SU-DHL-6 (cell line): ENCODE measurements around the gene HBG1.

Experiments used
- H2AFZ ChIP-seq: fragments of 200-600 bp; sonication (generic); 2 replicates; pipeline ENCODE4 v1.6.1; 2014; ENCODE audit warnings: low read depth, mild to moderate bottlenecking, moderate library complexity, mixed read lengths, antibody characterized with exemption, low read length; ENCODE audit not compliant: severe bottlenecking
- H3F3A ChIP-seq: fragments of 200-600 bp; shearing (Covaris generic); 2 replicates; pipeline ENCODE4 v1.6.0; 2016; ENCODE audit warnings: antibody characterized with exemption, mild to moderate bottlenecking; ENCODE audit not compliant: insufficient read depth
- H3K27ac ChIP-seq: fragments of 200-600 bp; sonication (generic); 2 replicates; pipeline ENCODE4 v1.5.1; 2016; ENCODE audit warnings: low read depth, mild to moderate bottlenecking, low read length, moderate library complexity, mixed read lengths
- H3K27me3 ChIP-seq: fragments of 200-600 bp; sonication (generic), shearing (Covaris generic); 2 replicates; pipeline ENCODE4 v1.6.0; 2014; ENCODE audit warnings: mild to moderate bottlenecking, low read length
- H3K36me3 ChIP-seq: fragments of 200-600 bp; sonication (generic); 2 replicates; pipeline ENCODE4 v1.6.1; 2014; ENCODE audit warnings: mild to moderate bottlenecking, low read length, mixed read lengths
- H3K4me2 ChIP-seq: fragments of 300-600, 200-600 bp; shearing (Covaris generic), sonication (generic); 2 replicates; pipeline ENCODE4 v1.6.0; 2014; ENCODE audit warnings: low read length, low read depth, mild to moderate bottlenecking; ENCODE audit not compliant: poor library complexity, severe bottlenecking
- H3K4me3 ChIP-seq: fragments of 200-600 bp; sonication (generic); 2 replicates; pipeline ENCODE4 v1.5.1; 2014; ENCODE audit warnings: antibody characterized with exemption, low read length, mild to moderate bottlenecking, mixed read lengths; ENCODE audit not compliant: insufficient read depth, poor library complexity, severe bottlenecking
- H3K79me2 ChIP-seq: fragments of 200-600 bp; sonication (generic); 2 replicates; pipeline ENCODE4 v1.6.1; 2014; ENCODE audit warnings: mild to moderate bottlenecking, low read length, moderate library complexity; ENCODE audit not compliant: insufficient read depth
- H3K9ac ChIP-seq: fragments of 200-600 bp; sonication (generic); 2 replicates; pipeline ENCODE4 v1.7.0; 2014; ENCODE audit warnings: mild to moderate bottlenecking, low read length
- H3K9me2 ChIP-seq: fragments of 200-600 bp; sonication (generic); replicated peaks from 2 replicates; pipeline ENCODE4 v1.6.1; 2014; ENCODE audit warnings: low read length; ENCODE audit not compliant: insufficient read depth
- H3K9me3 ChIP-seq: fragments of 200-600 bp; sonication (generic); 2 replicates; pipeline ENCODE4 v1.6.1; 2014; ENCODE audit warnings: low read length, mixed read lengths; ENCODE audit not compliant: insufficient read depth
- H4K20me1 ChIP-seq: fragments of 200-600 bp; sonication (generic); 2 replicates; pipeline ENCODE4 v1.6.1; 2014; ENCODE audit warnings: low read depth, mild to moderate bottlenecking, antibody characterized with exemption, low read length, moderate library complexity, mixed read lengths
- CTCF ChIP-seq: fragments of 200-600 bp; sonication (generic); IDR thresholded peaks from one replicate; pipeline ENCODE4 v1.5.1; 2017; ENCODE audit warnings: antibody characterized with exemption, mild to moderate bottlenecking, low read length, moderate library complexity; ENCODE audit not compliant: insufficient read depth, poor library complexity, severe bottlenecking
- EZH2phosphoT487 ChIP-seq: fragments of 200-600 bp; sonication (generic), shearing (Covaris generic); conservative IDR thresholded peaks from 2 replicates; pipeline ENCODE4 v1.6.1; 2018; ENCODE audit warnings: mild to moderate bottlenecking, antibody characterized with exemption, low read length, moderate library complexity, mixed read lengths

Gene HBG1

GRCh38 chr11:5252919-5253265 is 3.2 kb upstream of the HBG1 start:
- Histone ChIP-seq H3K27me3 (no peaks in the 10 kb centered on the region), H3F3A (no peaks in the 10 kb centered on the region), H2AFZ (no peak overlapping the region), H3K9ac (no peak overlapping the region), H3K9me3 (no peaks in the 10 kb centered on the region), H3K27ac (no peak overlapping the region), H3K36me3 (no peaks in the 10 kb centered on the region), H3K79me2 (no peaks in the 10 kb centered on the region), H3K4me3 (no peak overlapping the region), H3K4me2 (no peak overlapping the region), H3K9me2 (no peaks in the 10 kb centered on the region), H4K20me1 (no peaks in the 10 kb centered on the region)
- no peak for TF ChIP-seq CTCF
- TF ChIP-seq EZH2phosphoT487: no peak

DNA sequence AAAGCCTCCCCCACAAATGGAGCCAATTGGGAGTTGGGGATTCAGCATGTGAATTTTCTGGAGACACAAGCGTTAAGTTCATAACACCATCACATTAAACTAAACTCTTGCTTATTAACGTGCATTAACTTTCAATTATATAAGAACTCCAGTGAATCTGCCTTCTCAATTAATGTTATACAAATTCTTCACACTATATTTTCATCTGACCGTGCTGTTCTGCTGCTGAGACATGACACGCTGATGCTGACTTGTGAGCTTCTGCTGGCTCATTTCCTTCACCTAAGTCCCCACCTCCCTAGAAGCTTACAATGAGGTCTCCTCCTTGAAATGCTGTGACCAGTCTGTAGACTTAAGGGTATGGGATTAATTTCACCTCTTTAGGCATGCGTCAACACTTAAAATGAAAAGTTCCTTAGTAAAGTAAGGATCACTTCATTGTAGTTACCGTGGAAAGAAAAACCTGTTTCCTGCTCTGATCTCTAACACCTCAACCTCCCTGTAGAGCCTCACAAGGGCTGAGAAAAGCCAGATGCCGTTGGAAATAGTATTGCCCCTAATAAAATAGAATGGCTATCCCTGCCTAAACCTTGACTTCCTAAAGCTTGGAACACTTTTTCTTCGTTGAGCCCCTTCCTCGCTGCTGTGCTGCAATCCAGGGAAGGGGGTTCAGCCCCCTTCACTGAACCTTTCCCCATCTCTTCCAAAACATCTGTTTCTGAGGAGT is 2.7 kb upstream of the HBG1 start:
- Histone ChIP-seq H3K9ac (no peak overlapping the region), H2AFZ (no peak overlapping the region), H3K4me3 (no peak overlapping the region), H4K20me1 (no peaks in the 10 kb centered on the region), H3K4me2 (no peak overlapping the region), H3F3A (no peaks in the 10 kb centered on the region), H3K36me3 (no peaks in the 10 kb centered on the region), H3K27me3 (no peaks in the 10 kb centered on the region), H3K9me3 (no peaks in the 10 kb centered on the region), H3K9me2 (no peaks in the 10 kb centered on the region), H3K27ac (no peak overlapping the region), H3K79me2 (no peaks in the 10 kb centered on the region)
- no peak for TF ChIP-seq EZH2phosphoT487
- TF ChIP-seq CTCF: no peak

- TF ChIP-seq EZH2phosphoT487: no peak
- TF ChIP-seq CTCF: no peak
- Histone ChIP-seq H3K9me3 (no peaks in the 10 kb centered on the region), H3K36me3 (no peaks in the 10 kb centered on the region), H3K79me2 (no peaks in the 10 kb centered on the region), H2AFZ (no peak overlapping the region), H3K4me2 (no peak overlapping the region), H3K9ac (no peak overlapping the region), H3K27me3 (no peaks in the 10 kb centered on the region), H3F3A (no peaks in the 10 kb centered on the region), H3K9me2 (no peaks in the 10 kb centered on the region), H3K27ac (no peak overlapping the region), H4K20me1 (no peaks in the 10 kb centered on the region), H3K4me3 (no peak overlapping the region)
These were observed 2.1 kb upstream of the HBG1 start for GRCh38 chr11:5251746-5252145.
